Left lung (tissue), 10 donors: ENCODE data around the gene MYO6. TPM values are rescaled to one million over a fixed set of nuclear protein-coding genes. Genes with fewer than 3 reads are reported as not detected.

ENCODE experiments used
- ATAC-seq: fragments of 200-7000 bp; cut with Tn5 transposase; one replicate; pipeline ENCODE4 v1.9.1; 2020; ENCODE audit warnings: moderate library complexity
- DNase-seq, 4 donors: peaks; one replicate each; pipeline ENCODE4 v3.0.0-alpha.2; 2013 to 2020
- H3K27ac ChIP-seq, 2 donors: fragments of 200-600 bp; sonication (generic) in 1 of 2; one replicate each; pipeline versions ENCODE4 v1.5.0 to v1.8.0; 2020 to 2021
- H3K27me3 ChIP-seq, 2 donors: fragments of 200-600 bp; sonication (generic) in 1 of 2; one replicate each; pipeline versions ENCODE4 v1.5.0 to v1.8.0; 2020 to 2021
- H3K36me3 ChIP-seq, 2 donors: fragments of 200-600 bp; sonication (generic) in 1 of 2; one replicate each; pipeline versions ENCODE4 v1.5.0 to v1.8.0; 2020 to 2021
- H3K4me1 ChIP-seq, 2 donors: fragments of 200-600 bp; one replicate each; pipeline ENCODE4 v1.8.0; 2021
- H3K4me3 ChIP-seq, 2 donors: fragments of 200-600 bp; sonication (generic) in 1 of 2; one replicate each; pipeline versions ENCODE4 v1.5.0 to v1.8.0; 2020 to 2021; ENCODE audit warnings: mild to moderate bottlenecking in 1 of 2
- H3K9me3 ChIP-seq, 2 donors: fragments of 200-600 bp; sonication (generic) in 1 of 2; one replicate each; pipeline versions ENCODE4 v1.5.0 to v1.8.0; 2020 to 2021
- intact Hi-C, 2 donors: fragments of 100-400 bp; cut with DNase I; formaldehyde crosslinking; loops; one replicate each; pipeline versions ENCODE4 v1.11.2 to v1.14.2; 2022
- polyA plus RNA-seq, 6 donors: library from polyadenylated mRNA; unstranded; fragments of 120-200 nt; gene quantifications; one replicate each; pipeline ENCODE4 v1.2.1, GENCODE V29; 2013; ENCODE audit not compliant: insufficient read length in 6 of 6
- total RNA-seq, 2 donors: library from RNA; stranded (reverse); fragmentation: NEBNext Ultra II Directional; extraction: Animal tissue kit (Norgen Biotek cat#: 25700); gene quantifications; one replicate each; pipeline ENCODE4 v1.2.1, GENCODE V29; 2021
- TF ChIP-seq, protein P1 (sequence below), 2 donors: fragments of 200-600 bp; sonication (generic) in 1 of 2; IDR thresholded peaks; one replicate each; pipeline versions ENCODE4 v1.5.0 to v1.8.0; 2021; ENCODE audit warnings: antibody characterized with exemption in 2 of 2
- donor health status: DM: no; HTN: yes; CAD: no.
- donor health status: DM: no; HTN: no; CAD: no.

Gene MYO6
- total and polyA plus RNA-seq, 8 donors = 29.0 to 105 (median 31.4) TPM

DNA sequence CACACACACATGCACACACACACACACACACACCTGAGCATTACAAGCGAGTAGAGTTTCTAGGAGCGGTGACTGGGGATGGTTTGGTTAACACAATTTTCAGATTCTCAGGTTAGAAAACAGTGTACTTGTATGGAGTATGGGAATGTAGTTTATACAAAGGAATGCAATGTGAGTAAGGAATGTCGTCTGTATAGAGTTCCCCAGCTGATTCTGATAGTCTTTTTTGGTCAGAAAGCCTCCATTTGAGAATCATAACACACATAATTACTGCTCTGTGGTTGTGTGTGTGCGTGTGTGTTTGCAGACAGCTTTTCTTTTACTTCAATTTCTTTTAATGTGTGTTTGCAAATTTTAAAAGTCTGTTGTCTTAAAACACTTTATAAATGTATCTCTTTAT is 93.2 kb downstream of the MYO6 start:
- TF ChIP-seq, protein P1, sequence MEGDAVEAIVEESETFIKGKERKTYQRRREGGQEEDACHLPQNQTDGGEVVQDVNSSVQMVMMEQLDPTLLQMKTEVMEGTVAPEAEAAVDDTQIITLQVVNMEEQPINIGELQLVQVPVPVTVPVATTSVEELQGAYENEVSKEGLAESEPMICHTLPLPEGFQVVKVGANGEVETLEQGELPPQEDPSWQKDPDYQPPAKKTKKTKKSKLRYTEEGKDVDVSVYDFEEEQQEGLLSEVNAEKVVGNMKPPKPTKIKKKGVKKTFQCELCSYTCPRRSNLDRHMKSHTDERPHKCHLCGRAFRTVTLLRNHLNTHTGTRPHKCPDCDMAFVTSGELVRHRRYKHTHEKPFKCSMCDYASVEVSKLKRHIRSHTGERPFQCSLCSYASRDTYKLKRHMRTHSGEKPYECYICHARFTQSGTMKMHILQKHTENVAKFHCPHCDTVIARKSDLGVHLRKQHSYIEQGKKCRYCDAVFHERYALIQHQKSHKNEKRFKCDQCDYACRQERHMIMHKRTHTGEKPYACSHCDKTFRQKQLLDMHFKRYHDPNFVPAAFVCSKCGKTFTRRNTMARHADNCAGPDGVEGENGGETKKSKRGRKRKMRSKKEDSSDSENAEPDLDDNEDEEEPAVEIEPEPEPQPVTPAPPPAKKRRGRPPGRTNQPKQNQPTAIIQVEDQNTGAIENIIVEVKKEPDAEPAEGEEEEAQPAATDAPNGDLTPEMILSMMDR (IDR thresholded peaks at IDR 0.05) = no peak
- Histone ChIP-seq H3K4me3 (no peak overlapping the region), H3K36me3 (peaks cover 0 to 15% of the 10 kb centered on the region in 2 donors), H3K4me1 (no peaks in the 10 kb centered on the region), H3K27ac (peak overlapping the region in 1 of 2 donors; percentile 1), H3K9me3 (no peaks in the 10 kb centered on the region), H3K27me3 (no peaks in the 10 kb centered on the region)
- ATAC-seq = no peak
- DNase-seq = no peak
- intact Hi-C loops = no loop called here

DNA sequence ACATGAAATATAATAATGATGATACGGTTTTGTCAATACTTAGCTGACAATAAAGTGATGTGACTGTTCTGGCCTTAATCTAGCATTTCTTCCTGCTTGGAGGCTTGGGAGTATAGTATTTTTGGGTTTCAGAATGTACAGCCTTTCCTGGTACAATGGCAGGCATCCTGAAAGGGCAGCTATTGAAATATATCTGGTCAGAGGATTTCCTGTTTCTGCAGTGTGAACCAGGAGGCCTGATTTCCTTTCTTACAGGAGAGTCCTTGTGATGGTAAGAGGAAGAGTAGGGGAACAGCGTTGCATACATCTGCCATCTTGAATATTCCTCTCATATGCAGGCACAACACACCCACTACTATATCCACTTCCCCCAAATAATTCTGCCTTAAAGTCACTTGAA is 93.7 kb downstream of the MYO6 start:
- Histone ChIP-seq H3K27ac (peak overlapping the region in 1 of 2 donors; percentile 1), H3K4me1 (no peaks in the 10 kb centered on the region), H3K9me3 (no peaks in the 10 kb centered on the region), H3K36me3 (peaks cover 0 to 15% of the 10 kb centered on the region in 2 donors), H3K27me3 (no peaks in the 10 kb centered on the region), H3K4me3 (no peak overlapping the region)
- intact Hi-C loops = no loop called here
- TF ChIP-seq, protein P1 (IDR thresholded peaks at IDR 0.05) = no peak
- ATAC-seq (peak; percentile 26), DNase-seq (no peak)

GRCh38 chr6:75843396-75843795 is 94.4 kb downstream of the MYO6 start:
- intact Hi-C loops = no loop called here
- Histone ChIP-seq H3K27me3 (no peaks in the 10 kb centered on the region), H3K4me3 (no peak overlapping the region), H3K9me3 (no peaks in the 10 kb centered on the region), H3K36me3 (peaks cover 0 to 15% of the 10 kb centered on the region in 2 donors), H3K27ac (no peak overlapping the region), H3K4me1 (no peaks in the 10 kb centered on the region)
- no peak for DNase-seq
- TF ChIP-seq, protein P1 (IDR thresholded peaks at IDR 0.05) = no peak
- ATAC-seq = peak; percentile 78

DNA sequence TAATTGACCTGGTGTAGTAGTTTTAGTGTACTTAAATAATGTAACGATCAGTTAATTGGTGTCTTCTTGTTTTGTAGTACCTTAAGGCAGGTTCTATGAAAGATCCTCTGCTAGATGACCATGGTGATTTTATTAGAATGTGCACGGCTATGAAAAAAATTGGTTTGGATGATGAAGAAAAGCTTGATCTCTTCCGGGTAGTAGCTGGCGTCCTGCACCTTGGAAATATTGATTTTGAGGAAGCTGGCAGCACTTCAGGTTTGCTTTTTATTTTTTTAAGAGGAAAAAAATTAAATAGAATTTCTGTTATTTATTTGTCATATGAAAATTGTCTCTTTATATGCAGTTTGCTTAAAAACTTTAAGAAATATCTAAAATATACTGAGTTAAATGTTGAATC is 99.2 kb downstream of the MYO6 start:
- Histone ChIP-seq H3K9me3 (no peaks in the 10 kb centered on the region), H3K27me3 (no peaks in the 10 kb centered on the region), H3K4me3 (no peak overlapping the region), H3K4me1 (peaks cover 12 to 13% of the 10 kb centered on the region in 2 donors), H3K36me3 (no peaks in the 10 kb centered on the region), H3K27ac (no peak overlapping the region)
- ATAC-seq (no peak), DNase-seq (no peak)
- TF ChIP-seq, protein P1 (IDR thresholded peaks at IDR 0.05) = no peak
- intact Hi-C loops = no loop called here

GRCh38 chr6:75849329-75850025 is 100.4 kb downstream of the MYO6 start:
- H3K9me3 ChIP-seq = no peaks in the 10 kb centered on the region
- no peaks in the 10 kb centered on the region for H3K36me3 ChIP-seq
- DNase-seq (no peak), ATAC-seq (peak; percentile 47)
- peaks cover 12 to 13% of the 10 kb centered on the region in 2 donors for H3K4me1 ChIP-seq
- H3K27ac ChIP-seq = peak overlapping the region; percentile 19 to 41
- intact Hi-C loops = no loop called here
- no peak overlapping the region for H3K4me3 ChIP-seq
- no peaks in the 10 kb centered on the region for H3K27me3 ChIP-seq
- TF ChIP-seq, protein P1 (IDR thresholded peaks at IDR 0.05) = no peak
